SK-N-MC (cell line): ENCODE results near the gene COL6A3.

Experiments used
- EZH2 ChIP-seq: fragments of 200-600 bp; sonication (generic); IDR thresholded peaks from one replicate; pipeline ENCODE4 v1.6.1; 2017; ENCODE audit warnings: antibody characterized with exemption
- POLR2AphosphoS5 ChIP-seq: IDR thresholded peaks from 2 replicates; pipeline ENCODE4 v1.6.1; 2012; ENCODE audit warnings: mild to moderate bottlenecking, low read depth, low read length, borderline replicate concordance

DNA sequence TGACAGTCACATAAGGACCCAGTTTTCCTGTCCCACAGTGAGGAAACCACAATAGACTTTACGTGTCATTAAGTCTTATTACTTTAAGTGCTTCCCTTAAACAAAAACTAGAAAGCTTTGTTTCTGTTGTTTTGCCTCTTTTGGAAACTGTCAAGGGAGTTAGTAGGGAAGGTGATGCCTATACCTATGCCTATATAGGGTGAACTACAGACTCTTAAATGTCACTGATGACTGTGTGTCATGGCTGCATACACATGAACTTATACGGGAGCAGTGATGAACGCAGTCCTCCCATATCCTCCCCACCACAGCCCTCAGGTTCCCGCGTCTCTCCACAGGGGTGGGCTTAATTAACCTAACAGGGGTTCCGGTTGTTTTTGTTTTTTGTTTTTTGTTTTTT lies 97.6 kb downstream of the COL6A3 start:
- TF ChIP-seq EZH2 (no peak), POLR2AphosphoS5 (no peak)
